HepG2 (cell line): ENCODE results near the gene ALDH3B1. TPM values are rescaled to one million over a fixed set of nuclear protein-coding genes. Genes with fewer than 3 reads are reported as not detected.

ENCODE experiments used
- ATAC-seq: fragments of 200-7000 bp; cut with Tn5 transposase; 3 replicates; pipeline ENCODE4 v1.9.1; 2020; ENCODE audit warnings: mild to moderate bottlenecking, moderate library complexity
- BruUV-seq: library from RNA; stranded (reverse); fragments of 400-500 nt; replicated peaks from 2 replicates; lab custom pipeline; 2021; lab: Mats Ljungman, UMichigan
- CTCF ChIA-PET: fragments of 300-600 bp; formaldehyde crosslinking; extraction: SDS; loops from one replicate; lab custom pipeline; 2021; ENCODE audit warnings: low total read pairs, inconsistent platforms, low intra/inter-chr PET ratio; lab: Yijun Ruan, JAX
- POLR2A ChIA-PET: fragments of 350-600 bp; sonication (Branson Sonifier 250); formaldehyde crosslinking; loops from one replicate; lab custom pipeline; 2020; ENCODE audit warnings: antibody characterized with exemption, inconsistent platforms; lab: Yijun Ruan, JAX
- DNase-seq: peaks from one replicate; pipeline ENCODE4 v3.0.0-alpha.2; 2015; ENCODE audit warnings: low spot score
- FAIRE-seq: peaks from 3 replicates; lab custom pipeline; 2011; peaks lifted over from hg19 to GRCh38; lab: Jason Lieb, UNC
- H2AFZ ChIP-seq: one replicate; pipeline ENCODE4 v1.6.1; 2011; ENCODE audit warnings: low read length, inconsistent platforms
- H3K27ac ChIP-seq: fragments of 300-600 bp; 3 replicates; pipeline ENCODE4 v1.8.0; 2011; ENCODE audit warnings: mixed run types, mild to moderate bottlenecking, mixed read lengths, low read length, inconsistent platforms; ENCODE audit not compliant: insufficient read depth; ENCODE audit errors: extremely low read length
- H3K27me3 ChIP-seq, 2 experiments: fragments of 200-600 bp in 1 of 2; 2 replicates in 1 of 2; 3 replicates in 1 of 2; pipeline versions ENCODE4 v1.6.0 to v1.8.0; 2011; ENCODE audit warnings: low read length in 2 of 2, mild to moderate bottlenecking in 2 of 2, moderate library complexity in 2 of 2, inconsistent platforms in 1 of 2; ENCODE audit not compliant: insufficient read depth in 2 of 2, control insufficient read depth in 1 of 2
- H3K36me3 ChIP-seq, 2 experiments: fragments of 200-600 bp in 1 of 2; replicated peaks in 1 of 2; 2 replicates in 1 of 2; 3 replicates in 1 of 2; pipeline versions ENCODE4 v1.5.1 to v1.8.0; 2011; ENCODE audit warnings: low read length in 2 of 2, inconsistent platforms in 1 of 2; ENCODE audit not compliant: insufficient read depth in 2 of 2, control insufficient read depth in 1 of 2
- H3K4me1 ChIP-seq: 2 replicates; pipeline ENCODE4 v1.5.1; 2012; ENCODE audit warnings: low read length, inconsistent platforms; ENCODE audit not compliant: insufficient read depth
- H3K4me2 ChIP-seq: 2 replicates; pipeline ENCODE4 v1.6.0; 2011; ENCODE audit warnings: low read depth, low read length, inconsistent platforms
- H3K4me3 ChIP-seq, 3 experiments: fragments of 200-600 bp in 1 of 3; sonication (generic), shearing (Covaris generic) in 1 of 3; replicated peaks in 1 of 3; 2 replicates each; pipeline ENCODE4 v1.5.1; 2011 to 2016; ENCODE audit warnings: low read length in 3 of 3, inconsistent platforms in 2 of 3, low read depth in 2 of 3, mild to moderate bottlenecking in 2 of 3, control low read depth in 1 of 3, mixed read lengths in 1 of 3; ENCODE audit not compliant: insufficient read depth in 1 of 3
- H3K79me2 ChIP-seq: one replicate; pipeline ENCODE4 v1.6.1; 2011; ENCODE audit warnings: low read length, inconsistent platforms; ENCODE audit not compliant: insufficient read depth
- H3K9ac ChIP-seq: 2 replicates; pipeline ENCODE4 v1.6.0; 2011; ENCODE audit warnings: mild to moderate bottlenecking, low read depth, low read length, inconsistent platforms; ENCODE audit not compliant: insufficient read depth
- H3K9me3 ChIP-seq: 2 replicates; pipeline ENCODE4 v1.5.1; 2012; ENCODE audit warnings: mild to moderate bottlenecking, low read length
- H4K20me1 ChIP-seq: 2 replicates; pipeline ENCODE4 v1.6.0; 2011; ENCODE audit warnings: inconsistent platforms, mild to moderate bottlenecking, low read length, moderate library complexity; ENCODE audit not compliant: insufficient read depth
- AGO2 ChIP-seq: fragments of 200-400 bp; formaldehyde crosslinking; optimal IDR thresholded peaks from 2 replicates; pipeline ENCODE3; 2017; ENCODE audit warnings: mild to moderate bottlenecking, low read depth, low read length, moderate library complexity
- EP300 ChIP-seq, 3 experiments: sonication (generic) in 1 of 3; formaldehyde crosslinking in 1 of 3; IDR thresholded peaks; 2 replicates each; pipeline versions ENCODE4 v1.5.1 to v1.6.1; 2011 to 2020; ENCODE audit warnings: low read depth in 2 of 3, low read length in 2 of 3, borderline replicate concordance in 1 of 3, improper control_type of control experiment in 1 of 3, mild to moderate bottlenecking in 1 of 3, missing genetic modification reagents in 1 of 3, moderate library complexity in 1 of 3
- HIVEP1 ChIP-seq: sonication (generic); formaldehyde crosslinking; IDR thresholded peaks from 2 replicates; pipeline ENCODE4 v1.4.0; 2020; ENCODE audit warnings: mild to moderate bottlenecking, missing genetic modification reagents
- KAT8 ChIP-seq: IDR thresholded peaks from 2 replicates; pipeline ENCODE4 v1.6.1; 2016; ENCODE audit warnings: missing genetic modification reagents, missing compliant biosample characterization
- KLF13 ChIP-seq: sonication (generic); formaldehyde crosslinking; IDR thresholded peaks from 2 replicates; pipeline ENCODE4 v1.4.0; 2020; ENCODE audit warnings: mild to moderate bottlenecking, missing genetic modification reagents
- MAZ ChIP-seq, 2 experiments: sonication (generic) in 1 of 2; formaldehyde crosslinking in 1 of 2; IDR thresholded peaks; 2 replicates each; pipeline versions ENCODE4 v1.5.0 to v1.6.1; 2012 to 2020; ENCODE audit warnings: low read depth in 2 of 2, mild to moderate bottlenecking in 2 of 2, borderline replicate concordance in 1 of 2, improper control_type of control experiment in 1 of 2, low read length in 1 of 2, missing genetic modification reagents in 1 of 2, moderate library complexity in 1 of 2
- MED13 ChIP-seq: sonication (generic); formaldehyde crosslinking; IDR thresholded peaks from 2 replicates; pipeline ENCODE4 v1.5.0; 2020; ENCODE audit warnings: missing genetic modification reagents
- MIXL1 ChIP-seq: IDR thresholded peaks from 2 replicates; pipeline ENCODE4 v1.6.1; 2016
- NFE2L2 ChIP-seq: fragments of 150-350 bp; IDR thresholded peaks from 2 replicates; pipeline ENCODE4 v1.6.1; 2014; ENCODE audit warnings: low read length
- POLR2A ChIP-seq, 2 experiments: IDR thresholded peaks; 2 replicates each; pipeline ENCODE4 v1.6.1; 2011; ENCODE audit warnings: low read depth in 2 of 2, low read length in 2 of 2, mild to moderate bottlenecking in 1 of 2, moderate library complexity in 1 of 2; ENCODE audit not compliant: insufficient read depth in 1 of 2
- RBFOX2 ChIP-seq: fragments of 200-400 bp; formaldehyde crosslinking; IDR thresholded peaks from 2 replicates; pipeline ENCODE4 v1.6.1; 2017; ENCODE audit warnings: low read depth, mild to moderate bottlenecking, low read length
- SP2 ChIP-seq: sonication (generic); formaldehyde crosslinking; IDR thresholded peaks from 2 replicates; pipeline ENCODE4 v1.5.1; 2020; ENCODE audit warnings: mild to moderate bottlenecking, missing genetic modification reagents
- SUZ12 ChIP-seq: fragments of 150-350 bp; IDR thresholded peaks from 2 replicates; pipeline ENCODE4 v1.6.1; 2014; ENCODE audit warnings: low read depth, low read length
- TBP ChIP-seq: sonication (generic); formaldehyde crosslinking; IDR thresholded peaks from 2 replicates; pipeline ENCODE4 v1.5.0; 2020; ENCODE audit warnings: missing genetic modification reagents
- ZBTB7A ChIP-seq: sonication (generic); formaldehyde crosslinking; IDR thresholded peaks from 2 replicates; pipeline ENCODE4 v1.8.0; 2022; ENCODE audit warnings: mild to moderate bottlenecking, missing genetic modification reagents
- ZNF136 ChIP-seq: sonication (generic); formaldehyde crosslinking; IDR thresholded peaks from 2 replicates; pipeline ENCODE4 v1.8.1; 2022; ENCODE audit warnings: low read depth, mild to moderate bottlenecking, moderate library complexity, missing genetic modification reagents
- ZNF232 ChIP-seq: sonication (generic); formaldehyde crosslinking; IDR thresholded peaks from 2 replicates; pipeline ENCODE4 v1.4.0; 2020; ENCODE audit warnings: missing genetic modification reagents, borderline replicate concordance
- ZNF256 ChIP-seq: sonication (generic); formaldehyde crosslinking; conservative IDR thresholded peaks from 2 replicates; pipeline ENCODE4 v1.4.0; 2020; ENCODE audit warnings: missing genetic modification reagents
- ZNF652 ChIP-seq: IDR thresholded peaks from 2 replicates; pipeline ENCODE4 v1.6.1; 2016; ENCODE audit warnings: low read depth, borderline replicate concordance
- ZNF841 ChIP-seq: sonication (generic); formaldehyde crosslinking; IDR thresholded peaks from 2 replicates; pipeline ENCODE4 v1.8.1; 2023; ENCODE audit warnings: missing genetic modification reagents, borderline replicate concordance
- WGBS: methylation state at CpG from one replicate; pipeline ENCODE4 v1.1.6; 2017; ENCODE audit warnings: low lambda C conversion rate; 5-methylcytosine and 5-hydroxymethylcytosine counted together
- in situ Hi-C: cut with HindIII; loops from 2 replicates; pipeline ENCODE4 v1.10.0; 2017; ENCODE audit warnings: low pct_unique_long_range_greater_than_20kb; ENCODE audit not compliant: extremely low pct_ligation_motif_present
- intact Hi-C: fragments of 100-400 bp; cut with micrococcal nuclease; formaldehyde crosslinking; loops from one replicate; pipeline ENCODE4 v1.10.0; 2022; ENCODE audit not compliant: unreplicated experiment
- polyA plus RNA-seq, 8 experiments: library from polyadenylated mRNA; depleted of rRNA in 3 of 8; stranded (reverse) in 7 of 8; unstranded in 1 of 8; fragments of >200 nt; fragmentation: Illumina TruSeq in 4 of 8; extraction: Trizol in 4 of 8; gene quantifications; 2 replicates each; pipeline versions ENCODE4 v1.2.1 to v1.2.3, GENCODE V29; 2011 to 2016; ENCODE audit warnings: low read depth in 4 of 8, missing spikeins in 1 of 8, mixed read lengths in 1 of 8; ENCODE audit not compliant: insufficient read depth in 1 of 8
- total RNA-seq, 5 experiments: library from RNA; depleted of rRNA; stranded (reverse); fragments of >200 nt; fragmentation: Illumina TruSeq; extraction: Trizol; gene quantifications; 2 replicates each; pipeline ENCODE4 v1.2.3, GENCODE V29; 2016; ENCODE audit warnings: low read depth in 1 of 5
- TF ChIP-seq, protein P1 (sequence below): sonication (generic); formaldehyde crosslinking; IDR thresholded peaks from 2 replicates; pipeline ENCODE4 v1.4.0; 2020; ENCODE audit warnings: missing genetic modification reagents
- TF ChIP-seq, protein P2 (sequence below): sonication (generic); formaldehyde crosslinking; IDR thresholded peaks from 2 replicates; pipeline ENCODE4 v1.8.1; 2023; ENCODE audit warnings: mild to moderate bottlenecking, inconsistent platforms, moderate library complexity, missing genetic modification reagents, borderline replicate concordance

ALDH3B1 gene
- total and polyA plus RNA-seq, 2 of the 13 experiments (the other 11 are each of a cell fraction or from before 2014, with no cell fraction given) = 4.0 to 6.7 TPM

DNA sequence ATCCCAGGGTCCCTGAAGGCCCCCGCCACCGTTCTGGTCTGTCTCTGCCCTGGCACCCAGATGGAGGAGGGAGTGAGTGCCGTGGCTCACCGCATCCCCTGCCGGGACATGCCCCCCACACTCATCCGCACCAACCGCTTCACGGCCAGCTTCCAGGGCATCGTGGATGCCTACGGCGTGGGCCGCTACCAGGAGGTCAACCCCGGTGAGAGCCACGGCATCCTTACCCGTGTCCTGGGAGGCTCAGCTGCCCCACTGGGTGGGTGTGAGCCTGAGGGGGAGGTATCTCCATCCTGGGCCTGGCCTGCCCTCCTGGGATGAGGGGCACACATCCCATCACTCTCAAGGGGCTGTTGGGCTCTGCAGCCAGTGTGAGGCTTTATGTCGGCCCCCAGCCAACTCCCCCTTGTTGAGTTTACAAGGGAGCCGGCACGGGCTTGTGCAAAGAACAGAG lies 34.8 kb downstream of the ALDH3B1 start (continued):
- no peak for TF ChIP-seq ZNF136 (CRISPR knock-in tag)
- TF ChIP-seq MED13 (CRISPR knock-in tag) = no peak
- TF ChIP-seq, protein P1, sequence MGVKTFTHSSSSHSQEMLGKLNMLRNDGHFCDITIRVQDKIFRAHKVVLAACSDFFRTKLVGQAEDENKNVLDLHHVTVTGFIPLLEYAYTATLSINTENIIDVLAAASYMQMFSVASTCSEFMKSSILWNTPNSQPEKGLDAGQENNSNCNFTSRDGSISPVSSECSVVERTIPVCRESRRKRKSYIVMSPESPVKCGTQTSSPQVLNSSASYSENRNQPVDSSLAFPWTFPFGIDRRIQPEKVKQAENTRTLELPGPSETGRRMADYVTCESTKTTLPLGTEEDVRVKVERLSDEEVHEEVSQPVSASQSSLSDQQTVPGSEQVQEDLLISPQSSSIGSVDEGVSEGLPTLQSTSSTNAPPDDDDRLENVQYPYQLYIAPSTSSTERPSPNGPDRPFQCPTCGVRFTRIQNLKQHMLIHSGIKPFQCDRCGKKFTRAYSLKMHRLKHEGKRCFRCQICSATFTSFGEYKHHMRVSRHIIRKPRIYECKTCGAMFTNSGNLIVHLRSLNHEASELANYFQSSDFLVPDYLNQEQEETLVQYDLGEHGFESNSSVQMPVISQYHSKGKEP (CRISPR knock-in tag) = no peak
- TF ChIP-seq TBP = no peak
- TF ChIP-seq MAZ (IDR thresholded peaks at IDR 0.05; ENCODE audit: borderline replicate concordance, low read depth, low read length) = no peak
- TF ChIP-seq MAZ (CRISPR knock-in tag; IDR thresholded peaks at IDR 0.05; ENCODE audit: low read depth) = no peak
- TF ChIP-seq MIXL1 (CRISPR knock-in tag) = no peak
- no peak for TF ChIP-seq HIVEP1 (CRISPR knock-in tag)
- no peak for TF ChIP-seq ZBTB7A (CRISPR knock-in tag)

DNA sequence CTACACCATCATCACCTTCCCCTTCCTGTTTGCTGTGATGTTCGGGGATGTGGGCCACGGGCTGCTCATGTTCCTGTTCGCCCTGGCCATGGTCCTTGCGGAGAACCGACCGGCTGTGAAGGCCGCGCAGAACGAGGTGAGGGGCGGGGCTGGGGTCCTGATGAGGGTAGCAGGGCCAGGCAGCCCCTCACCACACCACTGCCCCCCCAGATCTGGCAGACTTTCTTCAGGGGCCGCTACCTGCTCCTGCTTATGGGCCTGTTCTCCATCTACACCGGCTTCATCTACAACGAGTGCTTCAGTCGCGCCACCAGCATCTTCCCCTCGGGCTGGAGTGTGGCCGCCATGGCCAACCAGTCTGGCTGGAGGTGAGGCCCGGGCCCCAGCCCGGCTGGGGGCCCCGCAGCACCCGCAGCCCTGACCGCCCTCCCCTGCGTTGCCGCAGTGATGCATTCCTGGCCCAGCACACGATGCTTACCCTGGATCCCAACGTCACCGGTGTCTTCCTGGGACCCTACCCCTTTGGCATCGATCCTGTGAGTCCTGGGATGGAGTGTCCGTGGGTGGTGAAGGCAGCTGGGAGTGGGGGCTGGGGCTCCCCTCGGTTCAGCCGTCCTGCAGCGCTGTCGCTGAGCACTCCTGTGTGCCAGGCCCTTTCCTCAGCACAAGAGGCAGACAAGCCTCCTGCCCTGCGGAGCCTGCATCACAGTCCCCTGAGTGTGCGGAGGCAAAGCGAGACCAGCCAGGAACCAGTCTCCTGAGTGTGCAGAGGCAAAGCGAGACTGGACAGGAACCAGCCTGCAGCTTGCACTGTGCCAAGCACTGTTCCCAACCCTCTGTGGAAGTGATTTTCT lies 37.5 kb downstream of the ALDH3B1 start:
- no peaks in the 10 kb centered on the region for H3K27me3 ChIP-seq
- H3K4me3 ChIP-seq = no peak overlapping the region
- no peak for ATAC-seq
- H3K9me3 ChIP-seq = no peaks in the 10 kb centered on the region
- no peaks in the 10 kb centered on the region for H3K4me1 ChIP-seq
- WGBS = 96% methylated on average over 26 of the region's 37 CpGs
- no peak overlapping the region for H3K27ac ChIP-seq
- in situ Hi-C loops = no loop called here
- H2AFZ ChIP-seq = no peak overlapping the region
- H3K4me2 ChIP-seq = no peak overlapping the region
- POLR2A ChIA-PET = no interaction called here
- TF ChIP-seq ZNF256 = no peak
- TF ChIP-seq ZNF841 = no peak
- no peak for TF ChIP-seq KAT8 (CRISPR knock-in tag)
- TF ChIP-seq ZNF232 (CRISPR knock-in tag) = no peak
- no peak for TF ChIP-seq SP2 (CRISPR knock-in tag)
- no peak for TF ChIP-seq ZNF652 (CRISPR knock-in tag)
- 0 out of 4 replicates have a peak, but pooled peaks of 1 of the 2 experiments have one; percentile 25 for TF ChIP-seq POLR2A (IDR thresholded peaks at IDR 0.05; ENCODE audit: insufficient read depth in 1 of 2, low read depth in 2 of 2, low read length in 2 of 2)
- no peak for TF ChIP-seq NFE2L2
- TF ChIP-seq, protein P2, sequence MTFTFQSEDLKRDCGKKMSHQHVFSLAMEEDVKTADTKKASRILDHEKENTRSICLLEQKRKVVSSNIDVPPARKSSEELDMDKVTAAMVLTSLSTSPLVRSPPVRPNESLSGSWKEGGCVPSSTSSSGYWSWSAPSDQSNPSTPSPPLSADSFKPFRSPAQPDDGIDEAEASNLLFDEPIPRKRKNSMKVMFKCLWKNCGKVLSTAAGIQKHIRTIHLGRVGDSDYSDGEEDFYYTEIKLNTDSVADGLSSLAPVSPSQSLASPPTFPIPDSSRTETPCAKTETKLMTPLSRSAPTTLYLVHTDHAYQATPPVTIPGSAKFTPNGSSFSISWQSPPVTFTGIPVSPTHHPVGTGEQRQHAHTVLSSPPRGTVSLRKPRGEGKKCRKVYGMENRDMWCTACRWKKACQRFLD (CRISPR knock-in tag) = no peak
- TF ChIP-seq KLF13 (CRISPR knock-in tag) = no peak
- no peak for TF ChIP-seq SUZ12
- peak; percentile 33 for TF ChIP-seq AGO2
- TF ChIP-seq RBFOX2 = peak; percentile 48
- no peak for TF ChIP-seq EP300 (IDR thresholded peaks at IDR 0.05; ENCODE audit: low read depth in 2 of 2, low read length in 2 of 2)
- no peak for TF ChIP-seq EP300 (CRISPR knock-in tag; IDR thresholded peaks at IDR 0.05; ENCODE audit: borderline replicate concordance)
- TF ChIP-seq, all 625 proteins: peak for 3
- intact Hi-C loops = no loop called here
- no peak for DNase-seq
- no TSS peak for BruUV-seq
- no peaks in the 10 kb centered on the region for H3K79me2 ChIP-seq
- FAIRE-seq = no peak
- H4K20me1 ChIP-seq = peaks cover 5% of the 10 kb centered on the region; the same call in 1 of the 2 replicates
- H3K9ac ChIP-seq = no peak overlapping the region
- CTCF ChIA-PET = no interaction called here
- peaks cover 11 to 29% of the 10 kb centered on the region in 2 experiments; a peak in 4 of 5 replicates for H3K36me3 ChIP-seq
